ENCODE data around the gene CAMK2A. TPM values are rescaled to one million over a fixed set of nuclear protein-coding genes. Genes with fewer than 3 reads are reported as not detected.

The CAMK2A gene
- total RNA-seq, 3 donors from 2014 or later = 0.46 to 3.0 (median 0.93) TPM

GRCh38 chr5:150329881-150330876 lies 40.6 kb upstream of the CAMK2A start:
- intact Hi-C loops (cut with DNase I, micrococcal nuclease) = no loop called here
- no peak for ATAC-seq
- Histone ChIP-seq H3K4me3 (no peak overlapping the region), H3K36me3 (ENCODE audit: low read depth) (no peaks in the 10 kb centered on the region), H3K9me3 (no peaks in the 10 kb centered on the region), H3K4me1 (ENCODE audit: low read depth) (no peaks in the 10 kb centered on the region)
- DNase-seq = no peak
- TF ChIP-seq CTCF (IDR thresholded peaks at IDR 0.05) = no peak

- Histone ChIP-seq H3K4me1 (ENCODE audit: low read depth) (no peaks in the 10 kb centered on the region), H3K9me3 (no peaks in the 10 kb centered on the region), H3K36me3 (ENCODE audit: low read depth) (no peaks in the 10 kb centered on the region), H3K4me3 (no peak overlapping the region)
- no peak for DNase-seq
- intact Hi-C loops (cut with DNase I, micrococcal nuclease) = no loop called here
- TF ChIP-seq CTCF (IDR thresholded peaks at IDR 0.05) = no peak
- no peak for ATAC-seq
Observed at GRCh38 chr5:150329038-150329437, 39.5 kb upstream of the CAMK2A start.

- Histone ChIP-seq H3K4me1 (ENCODE audit: low read depth) (no peaks in the 10 kb centered on the region), H3K4me3 (no peak overlapping the region), H3K36me3 (ENCODE audit: low read depth) (no peaks in the 10 kb centered on the region), H3K9me3 (no peaks in the 10 kb centered on the region)
- ATAC-seq (no peak), DNase-seq (no peak)
- intact Hi-C loops (cut with DNase I, micrococcal nuclease) = no loop called here
- TF ChIP-seq CTCF (IDR thresholded peaks at IDR 0.05) = no peak
Observed at GRCh38 chr5:150328515-150328914, 38.9 kb upstream of the CAMK2A start.

- H3K4me1 ChIP-seq (ENCODE audit: low read depth) = no peaks in the 10 kb centered on the region
- H3K36me3 ChIP-seq (ENCODE audit: low read depth) = no peaks in the 10 kb centered on the region
- DNase-seq (no peak), ATAC-seq (no peak)
- H3K9me3 ChIP-seq = no peaks in the 10 kb centered on the region
- intact Hi-C loops (cut with DNase I, micrococcal nuclease) = no loop called here
- TF ChIP-seq CTCF (IDR thresholded peaks at IDR 0.05) = no peak
- no peak overlapping the region for H3K4me3 ChIP-seq
Observed at GRCh38 chr5:150327139-150327538, 37.6 kb upstream of the CAMK2A start.

GRCh38 chr5:150326707-150327106 lies 37.1 kb upstream of the CAMK2A start:
- intact Hi-C loops (cut with DNase I, micrococcal nuclease) = no loop called here
- H3K9me3 ChIP-seq = no peaks in the 10 kb centered on the region
- no peak for DNase-seq
- TF ChIP-seq CTCF (IDR thresholded peaks at IDR 0.05) = no peak
- ATAC-seq = no peak
- H3K4me1 ChIP-seq (ENCODE audit: low read depth) = no peaks in the 10 kb centered on the region
- no peaks in the 10 kb centered on the region for H3K36me3 ChIP-seq (ENCODE audit: low read depth)
- H3K4me3 ChIP-seq = no peak overlapping the region
